Mesendoderm (in vitro differentiated cells): ENCODE data around the gene FXYD4.

Experiments
- DNase-seq: peaks from one replicate; pipeline ENCODE4 v3.0.0; 2013
- H2AK5ac ChIP-seq: 2 replicates; pipeline ENCODE4 v1.6.1; 2013; ENCODE audit warnings: low read length, inconsistent platforms
- H2BK120ac ChIP-seq: 2 replicates; pipeline ENCODE4 v1.6.1; 2013; ENCODE audit warnings: low read depth, mild to moderate bottlenecking, low read length, moderate library complexity, mixed read lengths
- H2BK15ac ChIP-seq: replicated peaks from 2 replicates; pipeline ENCODE4 v1.6.1; 2013; ENCODE audit warnings: low read depth, mild to moderate bottlenecking, moderate library complexity
- H2BK5ac ChIP-seq: 2 replicates; pipeline ENCODE4 v1.6.1; 2013; ENCODE audit warnings: low read length, inconsistent platforms
- H3K18ac ChIP-seq: 2 replicates; pipeline ENCODE4 v1.6.1; 2013; ENCODE audit warnings: mild to moderate bottlenecking, low read length, mixed read lengths
- H3K23ac ChIP-seq: one replicate; pipeline ENCODE4 v1.6.1; 2013; ENCODE audit warnings: low read length
- H3K27ac ChIP-seq: 2 replicates; pipeline ENCODE4 v1.5.1; 2013; ENCODE audit warnings: low read depth, mild to moderate bottlenecking, inconsistent platforms, low read length, moderate library complexity
- H3K27me3 ChIP-seq: 2 replicates; pipeline ENCODE4 v1.6.1; 2013; ENCODE audit warnings: low read length, control low read depth, mild to moderate bottlenecking, inconsistent platforms; ENCODE audit not compliant: insufficient read depth, poor library complexity
- H3K36me3 ChIP-seq: 2 replicates; pipeline ENCODE4 v1.6.1; 2013; ENCODE audit warnings: low read length, inconsistent platforms; ENCODE audit not compliant: control insufficient read depth, insufficient read depth
- H3K4ac ChIP-seq: one replicate; pipeline ENCODE4 v1.6.1; 2013; ENCODE audit warnings: low read depth, mild to moderate bottlenecking, low read length, moderate library complexity
- H3K4me1 ChIP-seq: 2 replicates; pipeline ENCODE4 v1.6.1; 2013; ENCODE audit warnings: low read depth, low read length, inconsistent platforms; ENCODE audit not compliant: control insufficient read depth
- H3K4me2 ChIP-seq: 2 replicates; pipeline ENCODE4 v1.6.1; 2013; ENCODE audit warnings: low read length
- H3K4me3 ChIP-seq: 2 replicates; pipeline ENCODE4 v1.5.1; 2013; ENCODE audit warnings: mild to moderate bottlenecking, low read length
- H3K56ac ChIP-seq: one replicate; pipeline ENCODE4 v1.6.1; 2013; ENCODE audit warnings: low read length
- H3K79me1 ChIP-seq: 2 replicates; pipeline ENCODE4 v1.6.1; 2013; ENCODE audit warnings: low read length, inconsistent platforms
- H3K79me2 ChIP-seq: 2 replicates; pipeline ENCODE4 v1.6.1; 2013; ENCODE audit warnings: mild to moderate bottlenecking, low read length; ENCODE audit not compliant: control insufficient read depth, insufficient read depth
- H3K9ac ChIP-seq: 2 replicates; pipeline ENCODE4 v1.6.1; 2013; ENCODE audit warnings: low read length, inconsistent platforms
- H4K5ac ChIP-seq: one replicate; pipeline ENCODE4 v1.6.1; 2013; ENCODE audit warnings: low read length
- H4K8ac ChIP-seq: one replicate; pipeline ENCODE4 v1.6.1; 2013; ENCODE audit warnings: low read depth, mild to moderate bottlenecking, control low read depth, low read length, moderate library complexity
- WGBS: extraction: QIAGEN DNeasy Blood & Tissue Kit; methylation state at CpG from one replicate; pipeline ENCODE4 v1.1.7; 2013; ENCODE audit warnings: low lambda C conversion rate, missing lambda C conversion rate; ENCODE audit not compliant: insufficient coverage; ENCODE audit errors: extremely low coverage; 5-methylcytosine and 5-hydroxymethylcytosine counted together

The FXYD4 gene

DNA sequence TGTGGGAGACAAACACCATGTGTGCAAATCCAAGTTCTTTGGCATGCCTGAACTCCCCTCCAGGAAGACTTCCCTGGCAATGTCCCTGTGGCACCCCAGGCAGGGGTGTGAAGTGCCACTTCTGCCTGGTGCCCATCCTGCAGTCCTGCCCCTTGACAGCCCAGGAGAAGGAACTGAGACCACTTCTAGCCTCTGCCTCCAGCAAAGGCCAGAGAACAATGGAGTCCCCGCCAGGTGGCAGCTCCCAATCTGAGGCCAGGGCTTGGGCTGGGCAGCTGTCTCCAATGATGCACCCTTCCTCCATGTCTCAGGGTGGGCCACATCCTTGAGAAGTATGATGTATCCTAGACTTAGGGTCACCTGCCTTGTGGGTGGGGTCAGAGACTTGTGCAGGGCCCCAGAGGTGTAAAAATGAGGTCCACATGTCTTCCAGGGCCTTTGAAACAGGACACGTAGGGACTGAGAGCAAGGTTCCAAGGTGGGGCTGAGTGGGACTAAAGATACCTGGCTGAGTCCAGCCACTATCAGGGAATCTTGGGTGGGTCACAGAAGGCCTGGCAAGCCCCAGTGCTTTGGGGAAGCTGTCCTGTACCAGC is 5.5 kb downstream of the FXYD4 start:
- no peak overlapping the region for H3K18ac ChIP-seq
- DNase-seq, result no peak
- H4K5ac ChIP-seq, result no peak overlapping the region
- H3K27me3 ChIP-seq, result no peaks in the 10 kb centered on the region
- no peak overlapping the region for H3K56ac ChIP-seq
- H3K23ac ChIP-seq, result no peak overlapping the region
- no peaks in the 10 kb centered on the region for H3K79me1 ChIP-seq
- H3K4me2 ChIP-seq, result no peak overlapping the region
- H3K4me3 ChIP-seq, result no peak overlapping the region
- H3K27ac ChIP-seq, result no peak overlapping the region
- no peak overlapping the region for H3K4ac ChIP-seq
- H2BK120ac ChIP-seq, result no peak overlapping the region
- WGBS, result no CpG with 5 or more reads among the region's 2 CpGs
- H3K36me3 ChIP-seq, result no peaks in the 10 kb centered on the region
- H3K79me2 ChIP-seq, result no peaks in the 10 kb centered on the region
- no peak overlapping the region for H2AK5ac ChIP-seq
- no peak overlapping the region for H2BK15ac ChIP-seq
- H3K4me1 ChIP-seq, result peaks cover 3% of the 10 kb centered on the region
- H2BK5ac ChIP-seq, result no peak overlapping the region
- H4K8ac ChIP-seq, result no peak overlapping the region
- H3K9ac ChIP-seq, result no peak overlapping the region

GRCh38 chr10:43377424-43377883 is 6.0 kb downstream of the FXYD4 start:
- Histone ChIP-seq H3K79me2 (no peaks in the 10 kb centered on the region), H3K4ac (no peak overlapping the region), H3K4me2 (no peak overlapping the region), H3K4me3 (no peak overlapping the region), H3K27ac (no peak overlapping the region), H3K36me3 (no peaks in the 10 kb centered on the region), H3K23ac (no peak overlapping the region), H2BK15ac (no peak overlapping the region), H3K4me1 (peaks cover 3% of the 10 kb centered on the region), H3K79me1 (no peaks in the 10 kb centered on the region), H4K5ac (no peak overlapping the region), H4K8ac (no peak overlapping the region), H3K27me3 (no peaks in the 10 kb centered on the region), H2AK5ac (no peak overlapping the region), H3K18ac (no peak overlapping the region), H2BK5ac (no peak overlapping the region), H3K56ac (peak overlapping the region; percentile 60), H2BK120ac (no peak overlapping the region), H3K9ac (peak overlapping the region; percentile 24)
- peak; percentile 82 for DNase-seq
- no CpG with 5 or more reads among the region's 13 CpGs for WGBS

GRCh38 chr10:43380610-43381222 is 9.3 kb downstream of the FXYD4 start:
- WGBS, result no CpG with 5 or more reads among the region's 5 CpGs
- Histone ChIP-seq H3K4me2 (no peak overlapping the region), H4K8ac (no peak overlapping the region), H3K27me3 (no peaks in the 10 kb centered on the region), H2BK120ac (no peak overlapping the region), H3K4me3 (no peak overlapping the region), H2BK5ac (no peak overlapping the region), H3K56ac (no peak overlapping the region), H3K18ac (no peak overlapping the region), H3K36me3 (no peaks in the 10 kb centered on the region), H2BK15ac (no peak overlapping the region), H2AK5ac (no peak overlapping the region), H3K4me1 (peaks cover 3% of the 10 kb centered on the region), H3K23ac (no peak overlapping the region), H4K5ac (no peak overlapping the region), H3K79me1 (no peaks in the 10 kb centered on the region), H3K9ac (no peak overlapping the region), H3K79me2 (no peaks in the 10 kb centered on the region), H3K4ac (no peak overlapping the region), H3K27ac (no peak overlapping the region)
- no peak for DNase-seq

DNA sequence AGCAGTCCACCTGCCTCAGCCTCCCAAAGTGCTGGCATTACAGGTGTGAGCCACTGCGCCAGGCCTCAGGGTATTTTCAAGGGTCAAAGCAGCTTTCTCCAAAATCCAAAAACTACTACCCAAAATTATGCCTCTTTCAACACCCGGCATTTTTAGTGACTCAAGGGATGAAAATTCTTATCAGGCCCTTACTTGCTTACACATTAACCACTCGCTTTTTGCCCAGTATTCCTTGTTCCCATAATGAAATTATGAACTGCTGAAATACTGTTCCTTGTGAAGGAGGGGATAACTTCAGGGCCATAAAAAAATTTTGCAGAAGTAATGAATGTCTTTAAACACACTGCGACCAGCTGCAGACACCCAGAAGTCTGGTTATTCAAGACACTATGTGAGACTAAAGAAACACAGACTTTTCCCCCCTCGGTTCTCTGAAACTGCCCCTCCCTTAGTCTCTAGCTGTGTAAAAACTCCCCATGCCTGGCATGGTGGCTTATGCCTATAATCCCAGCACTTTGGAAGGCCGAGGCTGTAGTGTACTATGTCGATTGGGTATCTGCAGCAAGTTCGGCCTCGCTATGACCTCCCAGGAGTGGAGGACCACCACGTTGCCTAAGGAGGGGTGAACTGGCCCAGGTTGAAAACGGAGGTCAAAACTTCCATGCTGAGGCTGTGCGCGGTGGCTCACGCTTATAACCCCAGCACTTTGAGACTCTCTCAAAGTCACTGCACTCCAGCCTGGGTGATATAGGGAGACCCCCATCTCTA is 12.0 kb downstream of the FXYD4 start:
- no peak overlapping the region for H3K23ac ChIP-seq
- H3K4me2 ChIP-seq, result no peak overlapping the region
- H3K4me1 ChIP-seq, result no peaks in the 10 kb centered on the region
- no peak for DNase-seq
- H3K9ac ChIP-seq, result no peak overlapping the region
- H3K4me3 ChIP-seq, result no peak overlapping the region
- no peaks in the 10 kb centered on the region for H3K27me3 ChIP-seq
- H2AK5ac ChIP-seq, result no peak overlapping the region
- no peak overlapping the region for H4K5ac ChIP-seq
- no peak overlapping the region for H3K56ac ChIP-seq
- peaks cover 12% of the 10 kb centered on the region for H3K36me3 ChIP-seq
- H3K27ac ChIP-seq, result no peak overlapping the region
- H3K79me1 ChIP-seq, result peaks cover 12% of the 10 kb centered on the region
- H2BK5ac ChIP-seq, result no peak overlapping the region
- WGBS, result no CpG with 5 or more reads among the region's 14 CpGs
- no peak overlapping the region for H2BK15ac ChIP-seq
- H4K8ac ChIP-seq, result no peak overlapping the region
- H3K4ac ChIP-seq, result no peak overlapping the region
- H3K18ac ChIP-seq, result no peak overlapping the region
- H3K79me2 ChIP-seq, result peaks cover 5% of the 10 kb centered on the region
- no peak overlapping the region for H2BK120ac ChIP-seq

DNA sequence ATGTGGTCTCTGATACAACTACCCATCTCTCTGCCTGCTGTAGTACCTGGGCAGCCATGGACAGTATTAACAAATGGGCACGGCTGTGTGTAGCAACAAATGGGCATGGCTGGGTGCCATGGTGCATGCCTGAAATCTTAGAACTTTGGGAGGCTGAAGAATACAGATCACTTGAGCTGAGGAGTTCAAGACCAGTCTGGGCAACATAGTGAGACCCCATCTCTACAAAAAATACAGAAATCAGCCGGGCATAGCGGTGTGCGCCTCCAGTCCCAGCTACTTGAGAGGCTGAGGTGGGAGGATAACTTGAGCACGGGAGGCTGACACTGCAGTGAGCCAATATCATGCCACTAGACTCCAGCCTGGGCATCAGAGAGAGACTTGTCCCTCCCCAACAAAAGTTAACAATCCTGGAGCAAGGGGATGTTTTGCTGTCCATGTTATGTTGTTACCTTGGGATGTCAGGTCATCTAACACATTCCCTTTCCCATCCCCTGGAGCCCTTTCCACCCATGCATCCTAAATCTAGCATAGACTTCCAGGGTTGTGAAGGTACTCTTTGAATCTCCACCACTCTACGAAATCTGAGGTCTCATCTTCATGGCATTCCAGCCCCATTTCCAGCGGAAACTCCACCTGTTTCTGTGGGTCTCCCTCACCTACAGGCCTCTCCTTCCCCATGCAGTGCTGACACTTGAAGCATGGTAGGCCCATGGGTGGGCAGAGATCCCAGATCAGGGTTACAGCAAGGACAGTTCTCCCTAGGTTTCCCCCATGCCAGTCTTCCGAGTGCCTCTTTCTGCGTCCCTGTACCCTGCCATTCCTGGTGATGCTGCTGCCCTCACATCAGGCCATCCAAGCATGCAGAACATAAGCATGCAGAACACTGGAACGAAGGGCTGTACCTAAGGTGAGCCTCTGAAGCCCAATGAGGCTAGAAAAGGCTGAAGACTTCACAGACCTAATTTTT is 13.1 kb downstream of the FXYD4 start:
- Histone ChIP-seq H2BK15ac (no peak overlapping the region), H2BK5ac (no peak overlapping the region), H3K9ac (no peak overlapping the region), H4K5ac (no peak overlapping the region), H3K36me3 (peaks cover 14% of the 10 kb centered on the region), H3K4ac (no peak overlapping the region), H3K27me3 (no peaks in the 10 kb centered on the region), H3K23ac (no peak overlapping the region), H3K4me3 (no peak overlapping the region), H3K4me2 (no peak overlapping the region), H3K56ac (no peak overlapping the region), H2AK5ac (no peak overlapping the region), H3K79me1 (peaks cover 15% of the 10 kb centered on the region), H3K27ac (no peak overlapping the region), H3K79me2 (peaks cover 11% of the 10 kb centered on the region), H3K4me1 (no peaks in the 10 kb centered on the region), H2BK120ac (no peak overlapping the region), H3K18ac (no peak overlapping the region), H4K8ac (no peak overlapping the region)
- DNase-seq, result no peak
- no CpG with 5 or more reads among the region's 10 CpGs for WGBS
